Smooth muscle cell (in vitro differentiated cells): ENCODE measurements around the gene ZKSCAN8. TPM values are rescaled to one million over a fixed set of nuclear protein-coding genes. Genes with fewer than 3 reads are reported as not detected.
"Not testable (repeated sequence)": the region's sequence is repeated elsewhere in the genome, so short reads cannot be mapped to it uniquely, and the experiment has no call there.

ENCODE experiments used
- DNase-seq: peaks from one replicate; lab custom pipeline; 2025; ENCODE audit not compliant: unreplicated experiment; lab: John Stamatoyannopoulos, UW
- H2AFZ ChIP-seq: fragments of 200-600 bp; sonication (generic); 2 replicates; pipeline ENCODE4 v1.6.0; 2016; ENCODE audit warnings: antibody characterized with exemption, low read depth, mild to moderate bottlenecking
- H3F3A ChIP-seq: fragments of 200-600 bp; sonication (generic); 2 replicates; pipeline ENCODE4 v1.6.0; 2017; ENCODE audit warnings: antibody characterized with exemption, low read depth
- H3K27ac ChIP-seq: fragments of 200-600 bp; sonication (generic); 2 replicates; pipeline ENCODE4 v1.5.1; 2016; ENCODE audit warnings: low read depth, mild to moderate bottlenecking
- H3K27me3 ChIP-seq: fragments of 200-600 bp; sonication (generic); 2 replicates; pipeline ENCODE4 v1.6.1; 2016; ENCODE audit warnings: low read depth, mild to moderate bottlenecking
- H3K36me3 ChIP-seq: fragments of 200-600 bp; sonication (generic); 2 replicates; pipeline ENCODE4 v1.5.1; 2016; ENCODE audit warnings: low read depth
- H3K4me1 ChIP-seq: fragments of 200-600 bp; sonication (generic); 2 replicates; pipeline ENCODE4 v1.5.1; 2016; ENCODE audit warnings: low read depth
- H3K4me2 ChIP-seq: fragments of 200-600 bp; sonication (generic); 2 replicates; pipeline ENCODE4 v1.6.0; 2016; ENCODE audit warnings: mild to moderate bottlenecking
- H3K4me3 ChIP-seq: fragments of 200-600 bp; sonication (generic); 2 replicates; pipeline ENCODE4 v1.5.1; 2016; ENCODE audit warnings: mild to moderate bottlenecking
- H3K79me2 ChIP-seq: fragments of 200-600 bp; sonication (generic); 2 replicates; pipeline ENCODE4 v1.6.0; 2016; ENCODE audit warnings: low read depth, mild to moderate bottlenecking
- H3K9ac ChIP-seq: fragments of 200-600 bp; sonication (generic); 2 replicates; pipeline ENCODE4 v1.6.0; 2016; ENCODE audit warnings: low read depth
- H3K9me3 ChIP-seq: fragments of 200-600 bp; sonication (generic); replicated peaks from 2 replicates; pipeline ENCODE4 v1.5.1; 2016; ENCODE audit warnings: low read depth
- H4K20me1 ChIP-seq: fragments of 200-600 bp; sonication (generic); 2 replicates; pipeline ENCODE4 v1.6.0; 2016; ENCODE audit warnings: low read depth
- CTCF ChIP-seq: fragments of 200-600 bp; sonication (generic); IDR thresholded peaks from 2 replicates; pipeline ENCODE4 v1.5.1; 2017; ENCODE audit warnings: borderline replicate concordance, mild to moderate bottlenecking, antibody characterized with exemption; ENCODE audit not compliant: insufficient read depth, poor library complexity, severe bottlenecking
- WGBS: methylation state at CpG from one replicate; pipeline ENCODE4 v1.1.7; 2016; ENCODE audit warnings: low lambda C conversion rate; 5-methylcytosine and 5-hydroxymethylcytosine counted together
- polyA plus RNA-seq: library from polyadenylated mRNA; unstranded; fragments of >200 nt; fragmentation: Nextera tagmentation; extraction: Ambion mirVana; gene quantifications from 2 replicates; pipeline ENCODE4 v1.2.1, GENCODE V29; 2016
- total RNA-seq: library from RNA; depleted of rRNA; stranded (reverse); fragments of >200 nt; gene quantifications from 2 replicates; pipeline ENCODE4 v1.2.3, GENCODE V29; 2014

The ZKSCAN8 gene
- total RNA-seq (19.9 and 23.0 TPM in 2 replicates), polyA plus RNA-seq (4.1 and 5.5 TPM in 2 replicates)

GRCh38 chr6:28141500-28142329, at the start of gene ZKSCAN8:
Gene ZKSCAN8 (plus strand): TSS chr6:28141883. CDS start chr6:28148408, 6,525 bp downstream.
- TF ChIP-seq CTCF, result no peak

GRCh38 chr6:28102222-28102621, 39.5 kb upstream of the ZKSCAN8 start:
- not testable (repeated sequence) for H2AFZ ChIP-seq, H3K27ac ChIP-seq, H3K9ac ChIP-seq, H3K9me3 ChIP-seq, DNase-seq, H3K4me3 ChIP-seq, H3F3A ChIP-seq, H3K27me3 ChIP-seq, H3K4me2 ChIP-seq, H4K20me1 ChIP-seq, H3K79me2 ChIP-seq, H3K4me1 ChIP-seq, H3K36me3 ChIP-seq
- 79% methylated on average over 7 of the region's 7 CpGs for WGBS

More at GRCh38 chr6:28141500-28142329, at the start of gene ZKSCAN8:
- peak within 1 kb of the TSS; percentile 45 for H3K27ac ChIP-seq
- H3K4me1 ChIP-seq, result peaks cover 13% of the 10 kb centered on the region
- DNase-seq, result peak; percentile 27
- peaks cover 4% of the 10 kb centered on the region for H3K36me3 ChIP-seq
- H2AFZ ChIP-seq, result peak within 1 kb of the TSS; percentile 99
- no peaks in the 10 kb centered on the region for H3K27me3 ChIP-seq
- peaks cover 7% of the 10 kb centered on the region for H3F3A ChIP-seq
- peaks cover 13% of the 10 kb centered on the region for H4K20me1 ChIP-seq
- WGBS, result under 1% methylated on average over 52 of the region's 52 CpGs
- peak within 1 kb of the TSS; percentile 93 for H3K4me2 ChIP-seq
- peak within 1 kb of the TSS; percentile 85 for H3K4me3 ChIP-seq
- H3K79me2 ChIP-seq, result peaks cover 53% of the 10 kb centered on the region
- H3K9ac ChIP-seq, result peak within 1 kb of the TSS; percentile 83
- no peaks in the 10 kb centered on the region for H3K9me3 ChIP-seq

- not testable (repeated sequence) for H3K4me2 ChIP-seq, H3K27ac ChIP-seq
Measured at GRCh38 chr6:28102699-28103098, 39.0 kb upstream of the ZKSCAN8 start.

GRCh38 chr6:28104392-28105244, 37.1 kb upstream of the ZKSCAN8 start:
- Histone ChIP-seq H3K4me3 (peak overlapping the region; percentile 82), H4K20me1 (no peaks in the 10 kb centered on the region), H3K79me2 (no peaks in the 10 kb centered on the region), H3K4me1 (peaks cover 8% of the 10 kb centered on the region), H3K9me3 (no peaks in the 10 kb centered on the region), H3K9ac (peak overlapping the region; percentile 30), H3K27me3 (peaks cover 4% of the 10 kb centered on the region), H3K27ac (no peak overlapping the region), H2AFZ (peak overlapping the region; percentile 98), H3K36me3 (no peaks in the 10 kb centered on the region), H3K4me2 (peak overlapping the region; percentile 91), H3F3A (peaks cover 4% of the 10 kb centered on the region)
- WGBS, result 2% methylated on average over 54 of the region's 54 CpGs
- peak; percentile 59 for DNase-seq
- peak; percentile 36 for TF ChIP-seq CTCF

More at GRCh38 chr6:28102699-28103098, 39.0 kb upstream of the ZKSCAN8 start:
- H3K4me3 ChIP-seq, H3K9ac ChIP-seq, DNase-seq, H3K4me1 ChIP-seq, H3K79me2 ChIP-seq, H2AFZ ChIP-seq, H3K27me3 ChIP-seq, H3K9me3 ChIP-seq, H4K20me1 ChIP-seq, H3K36me3 ChIP-seq, H3F3A ChIP-seq: not testable (repeated sequence)
